OCI-LY7 (cell line): ENCODE data around the gene ST6GAL1. TPM values are rescaled to one million over a fixed set of nuclear protein-coding genes. Genes with fewer than 3 reads are reported as not detected.

Source experiments
- BruUV-seq: library from RNA; stranded (reverse); fragments of 400-500 nt; replicated peaks from 2 replicates; lab custom pipeline; 2021; lab: Mats Ljungman, UMichigan
- CTCF ChIA-PET: fragments of 300-600 bp; sonication (Branson Sonifier 250); formaldehyde crosslinking; loops from one replicate; lab custom pipeline; 2022; ENCODE audit warnings: antibody characterized with exemption; ENCODE audit not compliant: unreplicated experiment; lab: Charles Lee
- POLR2A ChIA-PET: fragments of 300-600 bp; sonication (Branson Sonifier 250); formaldehyde crosslinking; loops from one replicate; lab custom pipeline; 2022; ENCODE audit warnings: antibody characterized with exemption; lab: Charles Lee
- DNase-seq: peaks from one replicate; pipeline ENCODE4 v3.0.0-alpha.2; 2015; ENCODE audit warnings: low spot score
- H2AFZ ChIP-seq: fragments of 200-600 bp; sonication (generic), shearing (Covaris generic); 2 replicates; pipeline ENCODE4 v1.6.1; 2014; ENCODE audit warnings: mild to moderate bottlenecking, antibody characterized with exemption, low read length, moderate library complexity
- H3K27ac ChIP-seq: fragments of 200-600 bp; sonication (generic); 2 replicates; pipeline ENCODE4 v1.5.1; 2014; ENCODE audit warnings: mixed run types, low read depth, mild to moderate bottlenecking, moderate library complexity, low read length, inconsistent platforms; ENCODE audit not compliant: poor library complexity, severe bottlenecking
- H3K36me3 ChIP-seq: fragments of 200-600 bp; sonication (generic); 2 replicates; pipeline ENCODE4 v1.6.1; 2014; ENCODE audit warnings: mild to moderate bottlenecking, antibody characterized with exemption, low read length, moderate library complexity, mixed read lengths; ENCODE audit not compliant: insufficient read depth
- H3K4me1 ChIP-seq: fragments of 200-600 bp; sonication (generic); 2 replicates; pipeline ENCODE4 v1.5.1; 2014; ENCODE audit warnings: mild to moderate bottlenecking, low read length; ENCODE audit not compliant: insufficient read depth, poor library complexity, severe bottlenecking
- H3K4me2 ChIP-seq: fragments of 200-600 bp; sonication (generic); 2 replicates; pipeline ENCODE4 v1.6.1; 2014; ENCODE audit warnings: mild to moderate bottlenecking, low read length
- H3K4me3 ChIP-seq: fragments of 200-600 bp; sonication (generic); 2 replicates; pipeline ENCODE4 v1.5.1; 2014; ENCODE audit warnings: mild to moderate bottlenecking, low read depth, low read length; ENCODE audit not compliant: poor library complexity, severe bottlenecking
- H3K79me2 ChIP-seq: fragments of 200-600 bp; sonication (generic); 2 replicates; pipeline ENCODE4 v1.6.1; 2016; ENCODE audit warnings: low read depth, mild to moderate bottlenecking, low read length, moderate library complexity, mixed read lengths; ENCODE audit not compliant: insufficient read depth
- H3K9me2 ChIP-seq: fragments of 200-600 bp; sonication (generic); 2 replicates; pipeline ENCODE4 v1.6.1; 2016; ENCODE audit warnings: mild to moderate bottlenecking, low read length, mixed read lengths; ENCODE audit not compliant: insufficient read depth
- H3K9me3 ChIP-seq: fragments of 200-600 bp; sonication (generic); 2 replicates; pipeline ENCODE4 v1.6.1; 2014; ENCODE audit warnings: mild to moderate bottlenecking, mixed run types, low read length, mixed read lengths
- H4K20me1 ChIP-seq: fragments of 200-600 bp; sonication (generic); 2 replicates; pipeline ENCODE4 v1.6.1; 2014; ENCODE audit warnings: mild to moderate bottlenecking, antibody characterized with exemption, low read length, moderate library complexity, mixed read lengths; ENCODE audit not compliant: insufficient read depth
- EZH2phosphoT487 ChIP-seq: fragments of 200-600 bp; sonication (generic); IDR thresholded peaks from 2 replicates; pipeline ENCODE4 v1.6.1; 2018; ENCODE audit warnings: low read depth, borderline replicate concordance, mild to moderate bottlenecking, mixed run types, antibody characterized with exemption, low read length, moderate library complexity, mixed read lengths
- intact Hi-C: fragments of 100-400 bp; cut with micrococcal nuclease; formaldehyde crosslinking; loops from one replicate; pipeline ENCODE4 v1.10.0; 2022; ENCODE audit not compliant: unreplicated experiment
- total RNA-seq, 2 experiments: library from RNA; depleted of rRNA in 1 of 2; stranded (reverse); fragments of >200 nt in 1 of 2; shearing (Covaris generic) in 1 of 2; gene quantifications; 2 replicates each; pipeline ENCODE4 v1.2.3, GENCODE V29; 2014 to 2022
- TF ChIP-seq, protein P1 (sequence below): fragments of 200-600 bp; sonication (generic); conservative IDR thresholded peaks from 2 replicates; pipeline ENCODE4 v1.5.1; 2014; ENCODE audit warnings: mild to moderate bottlenecking, antibody characterized with exemption, low read length, moderate library complexity, mixed read lengths

Gene ST6GAL1
- total RNA-seq, 2 experiments from 2014 or later = 192 to 375 TPM

- no peak for TF ChIP-seq EZH2phosphoT487
- TF ChIP-seq, protein P1, sequence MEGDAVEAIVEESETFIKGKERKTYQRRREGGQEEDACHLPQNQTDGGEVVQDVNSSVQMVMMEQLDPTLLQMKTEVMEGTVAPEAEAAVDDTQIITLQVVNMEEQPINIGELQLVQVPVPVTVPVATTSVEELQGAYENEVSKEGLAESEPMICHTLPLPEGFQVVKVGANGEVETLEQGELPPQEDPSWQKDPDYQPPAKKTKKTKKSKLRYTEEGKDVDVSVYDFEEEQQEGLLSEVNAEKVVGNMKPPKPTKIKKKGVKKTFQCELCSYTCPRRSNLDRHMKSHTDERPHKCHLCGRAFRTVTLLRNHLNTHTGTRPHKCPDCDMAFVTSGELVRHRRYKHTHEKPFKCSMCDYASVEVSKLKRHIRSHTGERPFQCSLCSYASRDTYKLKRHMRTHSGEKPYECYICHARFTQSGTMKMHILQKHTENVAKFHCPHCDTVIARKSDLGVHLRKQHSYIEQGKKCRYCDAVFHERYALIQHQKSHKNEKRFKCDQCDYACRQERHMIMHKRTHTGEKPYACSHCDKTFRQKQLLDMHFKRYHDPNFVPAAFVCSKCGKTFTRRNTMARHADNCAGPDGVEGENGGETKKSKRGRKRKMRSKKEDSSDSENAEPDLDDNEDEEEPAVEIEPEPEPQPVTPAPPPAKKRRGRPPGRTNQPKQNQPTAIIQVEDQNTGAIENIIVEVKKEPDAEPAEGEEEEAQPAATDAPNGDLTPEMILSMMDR = no peak
- DNase-seq = no peak
- Histone ChIP-seq H3K9me3 (no peaks in the 10 kb centered on the region), H2AFZ (no peak overlapping the region), H3K4me1 (peaks cover 22% of the 10 kb centered on the region), H3K4me2 (no peak overlapping the region), H3K36me3 (peaks cover 87% of the 10 kb centered on the region), H3K4me3 (no peak overlapping the region), H3K27ac (peak overlapping the region; percentile 7), H3K9me2 (no peaks in the 10 kb centered on the region), H4K20me1 (0 out of 2 replicates have a peak, but pooled peaks cover 4% of the 10 kb centered on the region), H3K79me2 (peaks cover 18% of the 10 kb centered on the region; the same call in 1 of the 2 replicates)
- CTCF ChIA-PET = no interaction called here
- BruUV-seq = no TSS peak
- intact Hi-C loops = no loop called here
- POLR2A ChIA-PET = interaction anchor here (1.2 kb wide), 1 partner anchor 74 kb away, joined by 3 read pairs; no protein-coding TSS in a partner anchor
These were observed 146.0 kb downstream of the ST6GAL1 start for GRCh38 chr3:187076297-187076696.

DNA sequence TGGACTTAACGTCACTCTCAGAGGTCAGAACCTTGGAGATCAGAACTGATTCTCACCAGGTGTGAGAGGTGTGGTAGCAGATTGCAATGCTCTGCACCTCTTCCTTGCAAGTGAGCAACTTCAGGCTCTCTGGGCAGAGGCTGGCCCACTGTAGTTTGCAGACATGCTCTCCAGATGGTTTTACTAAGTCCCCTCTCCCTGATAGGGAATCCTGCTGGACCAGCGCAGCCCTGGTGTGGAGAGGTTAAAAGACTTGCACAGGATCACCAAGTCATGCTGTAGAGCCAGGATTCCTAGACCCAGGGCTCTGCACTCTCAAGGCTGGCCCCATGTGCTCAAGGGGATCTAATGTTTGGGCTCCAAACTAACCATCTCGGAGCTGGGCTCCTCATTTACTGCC lies 146.8 kb downstream of the ST6GAL1 start:
- BruUV-seq = no TSS peak
- Histone ChIP-seq H3K79me2 (peaks cover 12% of the 10 kb centered on the region; the same call in 1 of the 2 replicates), H3K4me1 (peaks cover 15% of the 10 kb centered on the region), H3K9me2 (no peaks in the 10 kb centered on the region), H3K9me3 (no peaks in the 10 kb centered on the region), H4K20me1 (0 out of 2 replicates have a peak, but pooled peaks cover 4% of the 10 kb centered on the region), H3K4me2 (no peak overlapping the region), H3K27ac (peak overlapping the region; percentile 7), H3K36me3 (peaks cover 79% of the 10 kb centered on the region), H2AFZ (no peak overlapping the region), H3K4me3 (no peak overlapping the region)
- POLR2A ChIA-PET = no interaction called here
- DNase-seq = no peak
- no peak for TF ChIP-seq EZH2phosphoT487
- TF ChIP-seq, protein P1 = no peak
- CTCF ChIA-PET = no interaction called here
- intact Hi-C loops = no loop called here

GRCh38 chr3:187077537-187077936 lies 147.2 kb downstream of the ST6GAL1 start:
- CTCF ChIA-PET = no interaction called here
- Histone ChIP-seq H3K4me1 (peaks cover 10% of the 10 kb centered on the region), H3K4me3 (no peak overlapping the region), H2AFZ (no peak overlapping the region), H3K36me3 (peaks cover 74% of the 10 kb centered on the region), H3K27ac (no peak overlapping the region), H4K20me1 (0 out of 2 replicates have a peak, but pooled peaks cover 4% of the 10 kb centered on the region), H3K79me2 (peaks cover 8% of the 10 kb centered on the region; the same call in 1 of the 2 replicates), H3K4me2 (no peak overlapping the region), H3K9me3 (no peaks in the 10 kb centered on the region), H3K9me2 (no peaks in the 10 kb centered on the region)
- no peak for TF ChIP-seq EZH2phosphoT487
- TF ChIP-seq, protein P1 = no peak
- no peak for DNase-seq
- BruUV-seq = no TSS peak
- intact Hi-C loops = no loop called here
- POLR2A ChIA-PET = no interaction called here
